T-helper 2 cell treated with Interferon-gamma antibody and Interleukin-4, amounts not matched to agents 100 ng/mL and 5 ng/mL, for 36 hours (primary cell): ENCODE data around the gene SELENOF. TPM values are rescaled to one million over a fixed set of nuclear protein-coding genes. Genes with fewer than 3 reads are reported as not detected.
"Not testable (repeated sequence)": the region's sequence is repeated elsewhere in the genome, so short reads cannot be mapped to it uniquely, and the experiment has no call there.

Experiments
- intact Hi-C: fragments of 100-400 bp; cut with micrococcal nuclease; formaldehyde crosslinking; loops from one replicate; pipeline ENCODE4 v1.15.1; 2023
- total RNA-seq: library from RNA; stranded (reverse); gene quantifications from 2 replicates; pipeline ENCODE4 v1.2.3, GENCODE V29; 2022

Gene SELENOF
- total RNA-seq, 1 donor from 2014 or later, result 183 TPM

DNA sequence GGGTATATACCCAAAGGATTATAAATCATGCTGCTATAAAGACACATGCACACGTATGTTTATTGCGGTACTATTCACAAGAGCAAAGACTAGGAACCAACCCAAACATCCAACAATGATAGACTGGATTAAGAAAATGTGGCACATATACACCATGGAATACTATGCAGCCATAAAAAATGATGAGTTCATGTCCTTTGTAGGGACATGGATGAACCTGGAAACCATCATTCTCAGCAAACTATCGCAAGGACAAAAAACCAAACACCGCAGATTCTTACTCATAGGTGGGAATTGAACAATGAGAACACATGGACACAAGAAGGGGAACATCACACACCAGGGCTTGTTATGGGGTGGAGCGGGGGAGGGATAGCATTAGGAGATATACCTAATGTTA, 94.0 kb downstream of the SELENOF start:
- intact Hi-C loops, result not testable (repeated sequence)

DNA sequence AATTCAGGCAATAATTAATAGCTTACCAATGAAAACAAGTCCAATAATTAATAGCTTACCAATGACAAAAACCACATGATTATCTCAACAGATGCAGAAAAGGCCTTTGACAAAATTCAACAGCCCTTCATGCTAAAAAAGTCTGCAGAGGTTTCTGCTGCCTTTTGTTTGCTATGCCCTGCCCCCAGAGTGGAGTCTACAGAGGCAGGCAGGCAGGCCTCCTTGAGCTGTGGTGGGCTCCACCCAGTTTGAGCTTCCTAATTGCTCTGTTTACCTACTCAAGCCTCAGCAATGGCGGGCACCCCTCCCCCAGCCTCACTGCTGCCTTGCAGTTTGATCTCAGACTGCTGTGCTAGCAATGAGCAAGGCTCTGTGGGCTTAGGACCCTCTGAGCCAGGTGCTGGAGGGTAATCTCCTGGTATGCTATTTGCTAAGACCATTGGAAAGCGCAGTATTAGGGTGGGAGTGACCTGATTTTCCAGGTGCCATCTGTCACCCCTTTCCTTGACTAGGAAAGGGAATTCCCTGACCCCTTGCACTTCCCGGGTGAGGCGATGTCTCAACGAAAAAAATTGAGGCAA, 96.6 kb downstream of the SELENOF start:
- intact Hi-C loops, result not testable (repeated sequence)

DNA sequence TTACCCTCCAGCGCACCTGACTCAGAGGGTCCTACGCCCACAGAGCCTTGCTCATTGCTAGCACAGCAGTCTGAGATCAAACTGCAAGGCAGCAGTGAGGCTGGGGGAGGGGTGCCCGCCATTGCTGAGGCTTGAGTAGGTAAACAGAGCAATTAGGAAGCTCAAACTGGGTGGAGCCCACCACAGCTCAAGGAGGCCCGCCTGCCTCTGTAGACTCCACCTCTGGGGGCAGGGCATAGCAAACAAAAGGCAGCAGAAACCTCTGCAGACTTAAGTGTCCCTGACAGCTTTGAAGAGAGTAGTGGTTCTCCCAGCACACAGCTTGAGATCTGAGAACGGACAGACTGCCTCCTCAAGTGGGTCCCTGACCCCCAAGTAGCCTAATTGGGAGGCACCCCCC, 99.8 kb downstream of the SELENOF start:
- intact Hi-C loops, result not testable (repeated sequence)

Other genes starting within 250 kb of the SELENOF start
- 65.3 and 66.3 TPM in 2 replicates for gene SH3GLB1, start 209.6 kb downstream of the SELENOF start, total RNA-seq
- 17.1 and 18.7 TPM in 2 replicates for gene HS2ST1, start 509 bp upstream of the SELENOF start, total RNA-seq